Progenitor cell of endocrine pancreas (in vitro differentiated cells): ENCODE measurements around the gene TM9SF2. TPM values are rescaled to one million over a fixed set of nuclear protein-coding genes. Genes with fewer than 3 reads are reported as not detected.
"Not testable (repeated sequence)": the region's sequence is repeated elsewhere in the genome, so short reads cannot be mapped to it uniquely, and the experiment has no call there.

ENCODE experiments used
- DNase-seq: peaks from one replicate; pipeline ENCODE4 v3.0.0; 2021; ENCODE audit warnings: low spot score; ENCODE audit not compliant: unreplicated experiment
- H3K27ac Mint-ChIP-seq: 2 replicates; pipeline ENCODE4 v1.8.0; 2021; ENCODE audit warnings: mild to moderate bottlenecking, moderate library complexity, mixed read lengths
- H3K27me3 Mint-ChIP-seq: 2 replicates; pipeline ENCODE4 v1.8.0; 2021; ENCODE audit warnings: mixed read lengths
- H3K36me3 Mint-ChIP-seq: 2 replicates; pipeline ENCODE4 v1.8.0; 2022; ENCODE audit warnings: mixed read lengths; ENCODE audit not compliant: insufficient read depth
- H3K4me1 Mint-ChIP-seq: 2 replicates; pipeline ENCODE4 v1.8.0; 2021; ENCODE audit warnings: low read depth, mixed read lengths
- H3K4me3 Mint-ChIP-seq: 2 replicates; pipeline ENCODE4 v1.8.0; 2021; ENCODE audit warnings: low read depth, mild to moderate bottlenecking, moderate library complexity, mixed read lengths
- H3K9me3 Mint-ChIP-seq: 2 replicates; pipeline ENCODE4 v1.8.0; 2021; ENCODE audit warnings: low read depth, mixed read lengths
- CTCF ChIP-seq: fragments of 200-600 bp; sonication (generic); IDR thresholded peaks from one replicate; pipeline ENCODE4 v1.5.0; 2021; ENCODE audit warnings: antibody characterized with exemption, mild to moderate bottlenecking; ENCODE audit not compliant: unreplicated experiment
- long read RNA-seq: library from polyadenylated mRNA; unstranded; transcript quantifications from one replicate; pipeline ENCODE4 v2.0.0, GENCODE V29; 2020
- total RNA-seq: library from RNA; stranded (reverse); gene quantifications from 2 replicates; pipeline ENCODE4 v1.2.1, GENCODE V29; 2021

TM9SF2 gene
- 109 and 112 TPM in 2 replicates for total RNA-seq
- long read RNA-seq, transcript TM9SF2-201 (17 exons, 3,430 nt), result major isoform, 462 of 552 reads
- long read RNA-seq, partial matches to known transcripts, result 57 of 552 reads
- long read RNA-seq, other reads (novel, unspliced or antisense), result 33 of 552 reads

- Mint-ChIP-seq H3K4me3 (peak within 1 kb of the TSS; percentile 97), H3K9me3 (peaks cover 4% of the 10 kb centered on the region), H3K4me1 (peaks cover 31% of the 10 kb centered on the region), H3K27ac (peak within 1 kb of the TSS; percentile 99), H3K27me3 (peaks cover 1% of the 10 kb centered on the region), H3K36me3 (peaks cover 3% of the 10 kb centered on the region)
- TF ChIP-seq CTCF, result no peak
- DNase-seq, result peak; percentile 99
These were observed at the start of gene TM9SF2 for GRCh38 chr13:99501184-99501847. TM9SF2 (plus strand) TSS chr13:99501472; CDS start chr13:99501607, 135 bp downstream.

- no peak overlapping the region for H3K27ac Mint-ChIP-seq
- no peak for DNase-seq
- H3K36me3 Mint-ChIP-seq, result no peaks in the 10 kb centered on the region
- H3K27me3 Mint-ChIP-seq, result peaks cover 17% of the 10 kb centered on the region
- peaks cover 6% of the 10 kb centered on the region for H3K9me3 Mint-ChIP-seq
- no peak overlapping the region for H3K4me3 Mint-ChIP-seq
- H3K4me1 Mint-ChIP-seq, result no peaks in the 10 kb centered on the region
- TF ChIP-seq CTCF, result no peak
These were observed 46.6 kb upstream of the TM9SF2 start for GRCh38 chr13:99454518-99455183.

GRCh38 chr13:99459099-99459850, 42.0 kb upstream of the TM9SF2 start:
- no peak overlapping the region for H3K4me3 Mint-ChIP-seq
- peaks cover 6% of the 10 kb centered on the region for H3K9me3 Mint-ChIP-seq
- peaks cover 8% of the 10 kb centered on the region for H3K27me3 Mint-ChIP-seq
- no peak for TF ChIP-seq CTCF
- no peaks in the 10 kb centered on the region for H3K36me3 Mint-ChIP-seq
- no peaks in the 10 kb centered on the region for H3K4me1 Mint-ChIP-seq
- H3K27ac Mint-ChIP-seq, result no peak overlapping the region
- no peak for DNase-seq

- not testable (repeated sequence) for H3K27ac Mint-ChIP-seq, DNase-seq, H3K36me3 Mint-ChIP-seq, H3K9me3 Mint-ChIP-seq, H3K4me1 Mint-ChIP-seq, H3K27me3 Mint-ChIP-seq, H3K4me3 Mint-ChIP-seq
These were observed 40.5 kb upstream of the TM9SF2 start for GRCh38 chr13:99460802-99461201.

- H3K4me3 Mint-ChIP-seq, result no peak overlapping the region
- TF ChIP-seq CTCF, result no peak
- peaks cover 1% of the 10 kb centered on the region for H3K9me3 Mint-ChIP-seq
- no peak overlapping the region for H3K27ac Mint-ChIP-seq
- no peak for DNase-seq
- H3K4me1 Mint-ChIP-seq, result no peaks in the 10 kb centered on the region
- H3K27me3 Mint-ChIP-seq, result peaks cover 9% of the 10 kb centered on the region
- H3K36me3 Mint-ChIP-seq, result no peaks in the 10 kb centered on the region
These were observed 37.5 kb upstream of the TM9SF2 start for GRCh38 chr13:99463646-99464397.
